ENCODE data around the gene GALNT1. TPM values are rescaled to one million over a fixed set of nuclear protein-coding genes. Genes with fewer than 3 reads are reported as not detected.

Gene GALNT1
- total RNA-seq, 1 experiment from 2014 or later: 77.9 TPM

- Histone ChIP-seq H4K20me1 (ENCODE audit: control insufficient read depth, insufficient read depth, insufficient read length) (no peaks in the 10 kb centered on the region), H3K23me2 (ENCODE audit: insufficient read length, low read depth, low read length, poor library complexity, severe bottlenecking) (no peaks in the 10 kb centered on the region), H3K27me3 (ENCODE audit: insufficient read depth, low read length) (no peaks in the 10 kb centered on the region), H2BK15ac (ENCODE audit: low read depth, low read length) (no peak overlapping the region), H2AFZ (ENCODE audit: low read length) (no peak overlapping the region), H3K14ac (ENCODE audit: insufficient read depth, low read length) (no peak overlapping the region), H3K23ac (ENCODE audit: insufficient read length, low read depth, low read length) (no peak overlapping the region), H2BK12ac (ENCODE audit: insufficient read length, low read depth, low read length) (no peak overlapping the region), H3K79me2 (ENCODE audit: insufficient read depth, low read length) (no peaks in the 10 kb centered on the region), H2BK120ac (ENCODE audit: low read depth, low read length, poor library complexity, severe bottlenecking) (no peak overlapping the region), H4K8ac (replicated peaks; ENCODE audit: insufficient read length, low read depth, low read length) (no peak overlapping the region), H3T11ph (ENCODE audit: low read length) (no peak overlapping the region), H3K79me1 (ENCODE audit: insufficient read depth, low read depth, low read length, poor library complexity, severe bottlenecking) (no peaks in the 10 kb centered on the region), H3K27ac (ENCODE audit: insufficient read length, low read depth, low read length) (no peak overlapping the region), H3K18ac (ENCODE audit: insufficient read length, low read depth, low read length) (no peak overlapping the region), H2AK5ac (ENCODE audit: insufficient read length, low read length) (no peak overlapping the region), H3K9me3 (ENCODE audit: control insufficient read depth, low read depth, low read length) (no peaks in the 10 kb centered on the region), H4K5ac (ENCODE audit: insufficient read length, low read depth, low read length) (no peak overlapping the region), H2BK5ac (ENCODE audit: insufficient read length, low read length) (no peak overlapping the region), H2BK20ac (ENCODE audit: low read depth, low read length, poor library complexity, severe bottlenecking) (no peak overlapping the region), H3K9ac (ENCODE audit: extremely low read depth, insufficient read length, low read length) (no peak overlapping the region), H3K4me1 (ENCODE audit: insufficient read depth, low read length) (no peaks in the 10 kb centered on the region; the same call in 1 of the 2 replicates), H3K56ac (ENCODE audit: insufficient read length, low read depth, low read length) (no peak overlapping the region), H4K91ac (ENCODE audit: insufficient read length, low read depth, low read length) (no peak overlapping the region), H3K4ac (ENCODE audit: low read depth, low read length) (no peak overlapping the region), H3K4me2 (ENCODE audit: insufficient read depth, insufficient read length, low read length) (no peak overlapping the region)
- Mint-ChIP-seq H3K4me3 (no peak overlapping the region), H3K27ac (no peak overlapping the region), H3K27me3 (ENCODE audit: low read depth) (peaks cover 13% of the 10 kb centered on the region), H3K36me3 (ENCODE audit: insufficient read depth in 1 of 3, low read depth in 3 of 3) (peaks cover 0 to 21% (median 2%) of the 10 kb centered on the region in 3 experiments; a peak in 3 of 7 replicates), H3K4me1 (peaks cover 19 to 20% of the 10 kb centered on the region in 2 experiments), H3K9me3 (peaks cover 9% of the 10 kb centered on the region in 2 experiments)
- no peak for DNase-seq
- TF ChIP-seq CTCF (conservative IDR thresholded peaks at IDR 0.05): no peak
These were observed 162.4 kb downstream of the GALNT1 start for GRCh38 chr18:35743916-35744315.
